Measurements from ENCODE around the gene TTN. TPM values are rescaled to one million over a fixed set of nuclear protein-coding genes. Genes with fewer than 3 reads are reported as not detected.

TTN gene
- total and polyA plus RNA-seq, 2 experiments from 2014 or later: 12.5 to 15.7 TPM

GRCh38 chr2:178775975-178776374 is 31.2 kb downstream of the TTN start:
- H3K27ac Mint-ChIP-seq: no peak overlapping the region
- no peak for DNase-seq (ENCODE audit: low spot score)
- no peak overlapping the region for H3K4me2 ChIP-seq
- H3K79me2 ChIP-seq (replicated peaks; ENCODE audit: insufficient read depth): no peaks in the 10 kb centered on the region
- ATAC-seq: no peak
- no peak overlapping the region for H2AFZ ChIP-seq
- no peaks in the 10 kb centered on the region for H3K4me1 Mint-ChIP-seq
- no peak overlapping the region for H3K4me3 ChIP-seq
- H3K4me3 Mint-ChIP-seq: no peak overlapping the region
- H3K9me3 Mint-ChIP-seq: no peaks in the 10 kb centered on the region
- H3F3A ChIP-seq (replicated peaks; ENCODE audit: low read depth): no peaks in the 10 kb centered on the region
- no peak overlapping the region for H3K27ac ChIP-seq (ENCODE audit: low read depth)
- no peaks in the 10 kb centered on the region for H4K20me1 ChIP-seq (replicated peaks; ENCODE audit: insufficient read depth)
- no peaks in the 10 kb centered on the region for H3K9me2 ChIP-seq (ENCODE audit: insufficient read depth)
- no peaks in the 10 kb centered on the region for H3K27me3 ChIP-seq (ENCODE audit: insufficient read depth)
- peaks cover 5% of the 10 kb centered on the region; the same call in 1 of the 2 replicates for H3K36me3 ChIP-seq (ENCODE audit: insufficient read depth)
- H3K36me3 Mint-ChIP-seq (ENCODE audit: low read depth): peaks cover 8% of the 10 kb centered on the region; the same call in 2 of the 3 replicates
- H3K27me3 Mint-ChIP-seq (ENCODE audit: insufficient read depth, low read depth, poor library complexity): no peaks in the 10 kb centered on the region
- no peak for TF ChIP-seq JUNB (IDR thresholded peaks at IDR 0.05; ENCODE audit: unreplicated experiment)
- H3K4me1 ChIP-seq (ENCODE audit: insufficient read depth): no peaks in the 10 kb centered on the region

- H3K36me3 ChIP-seq (ENCODE audit: insufficient read depth): peaks cover 8% of the 10 kb centered on the region; the same call in 1 of the 2 replicates
- no peaks in the 10 kb centered on the region for H3K36me3 Mint-ChIP-seq (ENCODE audit: low read depth)
- no peak for TF ChIP-seq ETS1 (IDR thresholded peaks at IDR 0.05)
- TF ChIP-seq NANOG (IDR thresholded peaks at IDR 0.05; ENCODE audit: borderline replicate concordance): no peak
- TF ChIP-seq ZNF462 (CRISPR knock-in tag; IDR thresholded peaks at IDR 0.05): no peak
- TF ChIP-seq STAT1 (IDR thresholded peaks at IDR 0.05; ENCODE audit: unreplicated experiment): no peak
- no peak for TF ChIP-seq ZNF114 (CRISPR knock-in tag; IDR thresholded peaks at IDR 0.05)
- TF ChIP-seq JUNB (IDR thresholded peaks at IDR 0.05; ENCODE audit: unreplicated experiment): no peak
- TF ChIP-seq EZH2phosphoT487 (IDR thresholded peaks at IDR 0.05; ENCODE audit: unreplicated experiment): no peak
- TF ChIP-seq, protein P1, sequence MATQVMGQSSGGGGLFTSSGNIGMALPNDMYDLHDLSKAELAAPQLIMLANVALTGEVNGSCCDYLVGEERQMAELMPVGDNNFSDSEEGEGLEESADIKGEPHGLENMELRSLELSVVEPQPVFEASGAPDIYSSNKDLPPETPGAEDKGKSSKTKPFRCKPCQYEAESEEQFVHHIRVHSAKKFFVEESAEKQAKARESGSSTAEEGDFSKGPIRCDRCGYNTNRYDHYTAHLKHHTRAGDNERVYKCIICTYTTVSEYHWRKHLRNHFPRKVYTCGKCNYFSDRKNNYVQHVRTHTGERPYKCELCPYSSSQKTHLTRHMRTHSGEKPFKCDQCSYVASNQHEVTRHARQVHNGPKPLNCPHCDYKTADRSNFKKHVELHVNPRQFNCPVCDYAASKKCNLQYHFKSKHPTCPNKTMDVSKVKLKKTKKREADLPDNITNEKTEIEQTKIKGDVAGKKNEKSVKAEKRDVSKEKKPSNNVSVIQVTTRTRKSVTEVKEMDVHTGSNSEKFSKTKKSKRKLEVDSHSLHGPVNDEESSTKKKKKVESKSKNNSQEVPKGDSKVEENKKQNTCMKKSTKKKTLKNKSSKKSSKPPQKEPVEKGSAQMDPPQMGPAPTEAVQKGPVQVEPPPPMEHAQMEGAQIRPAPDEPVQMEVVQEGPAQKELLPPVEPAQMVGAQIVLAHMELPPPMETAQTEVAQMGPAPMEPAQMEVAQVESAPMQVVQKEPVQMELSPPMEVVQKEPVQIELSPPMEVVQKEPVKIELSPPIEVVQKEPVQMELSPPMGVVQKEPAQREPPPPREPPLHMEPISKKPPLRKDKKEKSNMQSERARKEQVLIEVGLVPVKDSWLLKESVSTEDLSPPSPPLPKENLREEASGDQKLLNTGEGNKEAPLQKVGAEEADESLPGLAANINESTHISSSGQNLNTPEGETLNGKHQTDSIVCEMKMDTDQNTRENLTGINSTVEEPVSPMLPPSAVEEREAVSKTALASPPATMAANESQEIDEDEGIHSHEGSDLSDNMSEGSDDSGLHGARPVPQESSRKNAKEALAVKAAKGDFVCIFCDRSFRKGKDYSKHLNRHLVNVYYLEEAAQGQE (IDR thresholded peaks at IDR 0.05; ENCODE audit: unreplicated experiment): no peak
- no peak for TF ChIP-seq CREB1 (CRISPR knock-in tag; IDR thresholded peaks at IDR 0.05; ENCODE audit: low read depth)
- no peak for TF ChIP-seq ZNF331 (CRISPR knock-in tag; IDR thresholded peaks at IDR 0.05; ENCODE audit: low read depth)
- TF ChIP-seq POLR2AphosphoS5 (IDR thresholded peaks at IDR 0.05; ENCODE audit: low read depth): no peak
Observed at GRCh38 chr2:178770518-178770917, 36.7 kb downstream of the TTN start.

More at GRCh38 chr2:178770518-178770917, 36.7 kb downstream of the TTN start:
- H3K27ac Mint-ChIP-seq: no peak overlapping the region
- no peaks in the 10 kb centered on the region for H3K27me3 Mint-ChIP-seq (ENCODE audit: insufficient read depth, low read depth, poor library complexity)
- Histone ChIP-seq H4K20me1 (replicated peaks; ENCODE audit: insufficient read depth) (no peaks in the 10 kb centered on the region), H3F3A (replicated peaks; ENCODE audit: low read depth) (no peaks in the 10 kb centered on the region), H3K4me3 (no peak overlapping the region), H3K79me2 (replicated peaks; ENCODE audit: insufficient read depth) (no peaks in the 10 kb centered on the region), H3K27me3 (ENCODE audit: insufficient read depth) (no peaks in the 10 kb centered on the region), H3K27ac (ENCODE audit: low read depth) (no peak overlapping the region), H3K4me2 (no peak overlapping the region), H2AFZ (no peak overlapping the region), H3K4me1 (ENCODE audit: insufficient read depth) (no peaks in the 10 kb centered on the region), H3K9me2 (ENCODE audit: insufficient read depth) (no peaks in the 10 kb centered on the region)
- DNase-seq (ENCODE audit: low spot score): no peak
- no peak for ATAC-seq
- H3K4me3 Mint-ChIP-seq: no peak overlapping the region
- no peaks in the 10 kb centered on the region for H3K4me1 Mint-ChIP-seq
- no peaks in the 10 kb centered on the region for H3K9me3 Mint-ChIP-seq
